ENCODE data around the gene ITGA5. TPM values are rescaled to one million over a fixed set of nuclear protein-coding genes. Genes with fewer than 3 reads are reported as not detected.

ITGA5 gene
- total and polyA plus RNA-seq, 2 of the 13 experiments (the other 11 are each of a cell fraction or from before 2014, with no cell fraction given), result 0.20 to 0.40 TPM

GRCh38 chr12:54385251-54385914 is 33.7 kb downstream of the ITGA5 start (continued):
- TF ChIP-seq THAP11 (CRISPR knock-in tag; IDR thresholded peaks at IDR 0.05), result no peak
- no peak for TF ChIP-seq KIAA2018 (CRISPR knock-in tag; IDR thresholded peaks at IDR 0.05; ENCODE audit: borderline replicate concordance)
- no peak for TF ChIP-seq MYNN (CRISPR knock-in tag; IDR thresholded peaks at IDR 0.05; ENCODE audit: low read depth)
- TF ChIP-seq POLR2A (IDR thresholded peaks at IDR 0.05; ENCODE audit: insufficient read depth in 1 of 2, low read depth in 2 of 2, low read length in 2 of 2), result no peak
- TF ChIP-seq MIER3 (CRISPR knock-in tag; IDR thresholded peaks at IDR 0.05; ENCODE audit: borderline replicate concordance), result no peak
- no peak for TF ChIP-seq FLYWCH1 (CRISPR knock-in tag; IDR thresholded peaks at IDR 0.05)
